Measurements from ENCODE around the gene SDF4. TPM values are rescaled to one million over a fixed set of nuclear protein-coding genes. Genes with fewer than 3 reads are reported as not detected.

The SDF4 gene
- total RNA-seq, 4 donors from 2014 or later: 109 to 144 (median 138) TPM

- TF ChIP-seq, protein P1, sequence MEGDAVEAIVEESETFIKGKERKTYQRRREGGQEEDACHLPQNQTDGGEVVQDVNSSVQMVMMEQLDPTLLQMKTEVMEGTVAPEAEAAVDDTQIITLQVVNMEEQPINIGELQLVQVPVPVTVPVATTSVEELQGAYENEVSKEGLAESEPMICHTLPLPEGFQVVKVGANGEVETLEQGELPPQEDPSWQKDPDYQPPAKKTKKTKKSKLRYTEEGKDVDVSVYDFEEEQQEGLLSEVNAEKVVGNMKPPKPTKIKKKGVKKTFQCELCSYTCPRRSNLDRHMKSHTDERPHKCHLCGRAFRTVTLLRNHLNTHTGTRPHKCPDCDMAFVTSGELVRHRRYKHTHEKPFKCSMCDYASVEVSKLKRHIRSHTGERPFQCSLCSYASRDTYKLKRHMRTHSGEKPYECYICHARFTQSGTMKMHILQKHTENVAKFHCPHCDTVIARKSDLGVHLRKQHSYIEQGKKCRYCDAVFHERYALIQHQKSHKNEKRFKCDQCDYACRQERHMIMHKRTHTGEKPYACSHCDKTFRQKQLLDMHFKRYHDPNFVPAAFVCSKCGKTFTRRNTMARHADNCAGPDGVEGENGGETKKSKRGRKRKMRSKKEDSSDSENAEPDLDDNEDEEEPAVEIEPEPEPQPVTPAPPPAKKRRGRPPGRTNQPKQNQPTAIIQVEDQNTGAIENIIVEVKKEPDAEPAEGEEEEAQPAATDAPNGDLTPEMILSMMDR (IDR thresholded peaks at IDR 0.05): no peak
- no peak for TF ChIP-seq POLR2A (IDR thresholded peaks at IDR 0.05)
- Histone ChIP-seq H3K36me3 (no peaks in the 10 kb centered on the region), H3K9me3 (no peaks in the 10 kb centered on the region), H3K4me1 (no peaks in the 10 kb centered on the region), H3K4me3 (replicated peaks in 1 of 3) (no peak overlapping the region), H3K27me3 (no peaks in the 10 kb centered on the region), H3K27ac (no peak overlapping the region)
- 86 to 91% methylated on average over 25 of the region's 33 CpGs for WGBS, 2 donors
- intact Hi-C loops (cut with DNase I): no loop called here
- DNase-seq: no peak
These were observed 60.1 kb downstream of the SDF4 start for GRCh38 chr1:1171546-1172340.

DNA sequence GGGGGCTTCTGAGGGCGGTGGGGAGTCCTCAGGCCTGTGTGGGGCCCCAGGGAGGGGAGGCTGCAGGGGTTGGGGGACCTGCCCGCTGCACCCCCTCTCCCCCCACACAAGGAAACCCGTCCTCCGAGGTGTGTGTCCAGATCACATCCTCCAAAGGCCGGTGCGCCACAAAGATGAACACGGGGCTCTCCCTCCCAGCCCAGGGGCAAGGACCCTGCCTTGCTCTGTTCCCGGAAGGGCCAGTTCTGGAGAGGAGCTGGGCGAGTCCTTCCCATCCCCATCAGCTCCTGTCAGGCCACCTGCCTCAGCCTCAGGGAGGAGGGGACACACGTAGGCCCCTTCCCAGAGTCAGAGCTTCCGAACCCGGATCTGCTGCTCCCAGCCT, 60.6 kb downstream of the SDF4 start:
- H3K36me3 ChIP-seq: no peaks in the 10 kb centered on the region
- no peaks in the 10 kb centered on the region for H3K27me3 ChIP-seq
- no peaks in the 10 kb centered on the region for H3K9me3 ChIP-seq
- no peak for DNase-seq
- intact Hi-C loops (cut with DNase I): no loop called here
- H3K4me3 ChIP-seq (replicated peaks in 1 of 3): no peak overlapping the region
- no peak for TF ChIP-seq POLR2A (IDR thresholded peaks at IDR 0.05)
- TF ChIP-seq, protein P1 (IDR thresholded peaks at IDR 0.05): no peak
- no peak overlapping the region for H3K27ac ChIP-seq
- 63 to 90% methylated on average over 4 to 5 of the region's 12 CpGs for WGBS, 2 donors
- no peaks in the 10 kb centered on the region for H3K4me1 ChIP-seq

GRCh38 chr1:1170215-1171091, 61.3 kb downstream of the SDF4 start:
- Histone ChIP-seq H3K9me3 (no peaks in the 10 kb centered on the region), H3K27ac (no peak overlapping the region), H3K4me1 (peaks cover 0 to 1% of the 10 kb centered on the region in 2 donors), H3K27me3 (no peaks in the 10 kb centered on the region), H3K36me3 (no peaks in the 10 kb centered on the region), H3K4me3 (replicated peaks in 1 of 3) (no peak overlapping the region)
- 65 to 72% methylated on average over 19 to 21 of the region's 26 CpGs for WGBS, 2 donors
- DNase-seq: no peak
- TF ChIP-seq, protein P1 (IDR thresholded peaks at IDR 0.05): no peak
- TF ChIP-seq POLR2A (IDR thresholded peaks at IDR 0.05): no peak
- intact Hi-C loops (cut with DNase I): no loop called here

GRCh38 chr1:1169429-1170214, 62.2 kb downstream of the SDF4 start:
- Histone ChIP-seq H3K4me3 (replicated peaks in 1 of 3) (no peak overlapping the region), H3K9me3 (no peaks in the 10 kb centered on the region), H3K27me3 (no peaks in the 10 kb centered on the region), H3K27ac (no peak overlapping the region), H3K4me1 (peaks cover 0 to 9% of the 10 kb centered on the region in 2 donors), H3K36me3 (no peaks in the 10 kb centered on the region)
- intact Hi-C loops (cut with DNase I): no loop called here
- WGBS, 2 donors: 74 to 80% methylated on average over 17 to 23 of the region's 32 CpGs
- DNase-seq: no peak
- TF ChIP-seq POLR2A (IDR thresholded peaks at IDR 0.05): no peak
- TF ChIP-seq, protein P1 (IDR thresholded peaks at IDR 0.05): no peak
